Aorta (tissue), 5 donors: Measurements from ENCODE around the gene SYNGR4. TPM values are rescaled to one million over a fixed set of nuclear protein-coding genes. Genes with fewer than 3 reads are reported as not detected.
"Not testable (repeated sequence)": the region's sequence is repeated elsewhere in the genome, so short reads cannot be mapped to it uniquely, and the experiment has no call there.

Experiments
- ATAC-seq: fragments of 200-7000 bp; cut with Tn5 transposase; one replicate; pipeline ENCODE4 v1.9.1; 2022; ENCODE audit warnings: moderate library complexity; ENCODE audit not compliant: low FRiP score
- DNase-seq, 2 donors: peaks; one replicate each; pipeline ENCODE4 v3.0.0-alpha.2; 2020
- H3K27ac ChIP-seq, 2 donors: one replicate each; pipeline ENCODE4 v1.5.1; 2013; ENCODE audit warnings: low read length in 2 of 2, mild to moderate bottlenecking in 2 of 2, moderate library complexity in 2 of 2, control low read depth in 1 of 2, inconsistent platforms in 1 of 2, low read depth in 1 of 2
- H3K27me3 ChIP-seq, 2 donors: one replicate each; pipeline ENCODE4 v1.6.1; 2013; ENCODE audit warnings: control low read depth in 1 of 2, low read length in 1 of 2, mild to moderate bottlenecking in 1 of 2, moderate library complexity in 1 of 2; ENCODE audit not compliant: insufficient read depth in 2 of 2, control insufficient read depth in 1 of 2
- H3K36me3 ChIP-seq, 2 donors: one replicate each; pipeline ENCODE4 v1.6.1; 2013; ENCODE audit warnings: control low read depth in 1 of 2, low read length in 1 of 2, mild to moderate bottlenecking in 1 of 2; ENCODE audit not compliant: insufficient read depth in 2 of 2, control insufficient read depth in 1 of 2
- H3K4me1 ChIP-seq, 2 donors: one replicate each; pipeline ENCODE4 v1.6.1; 2013; ENCODE audit warnings: low read length in 2 of 2, control low read depth in 1 of 2, mild to moderate bottlenecking in 1 of 2, moderate library complexity in 1 of 2; ENCODE audit not compliant: insufficient read depth in 2 of 2, control insufficient read depth in 1 of 2
- H3K4me3 ChIP-seq, 2 donors: one replicate each; pipeline ENCODE4 v1.5.1; 2013; ENCODE audit warnings: low read length in 2 of 2, control low read depth in 1 of 2, mild to moderate bottlenecking in 1 of 2
- H3K9me3 ChIP-seq: one replicate; pipeline ENCODE4 v1.6.1; 2013; ENCODE audit warnings: mild to moderate bottlenecking, low read length; ENCODE audit not compliant: control insufficient read depth
- WGBS, 2 donors: extraction: QIAGEN DNeasy Blood & Tissue Kit; methylation state at CpG; one replicate each; pipeline ENCODE4 v1.1.7; 2013; 5-methylcytosine and 5-hydroxymethylcytosine counted together
- intact Hi-C, 2 donors: fragments of 100-400 bp; cut with DNase I; formaldehyde crosslinking; loops; one replicate each; pipeline versions ENCODE4 v1.14.2 to v1.15.0; 2022
- long read RNA-seq, 2 donors: library from polyadenylated mRNA; unstranded; transcript quantifications; one replicate each; pipeline ENCODE4 v2.0.0, GENCODE V29; 2020 to 2021
- polyA plus RNA-seq, 2 donors: library from polyadenylated mRNA; stranded (reverse); fragments of 200-250 nt; gene quantifications; one replicate each; pipeline ENCODE4 v1.2.3, GENCODE V29; 2013
- total RNA-seq, 2 donors: library from RNA; stranded (reverse); fragmentation: NEBNext Ultra II Directional; extraction: Animal tissue kit (Norgen Biotek cat#: 25700); gene quantifications; one replicate each; pipeline ENCODE4 v1.2.1, GENCODE V29; 2021
- donor health status: healthy with polysubstance abuse.
- donor health status: Bipolar disorder and iron deficiency.
- donor health status: DM: no; HTN: no; CAD: no.
- donor health status: DM: no; HTN: no; CAD: no.
- donor health status: DM: yes; HTN: yes; CAD: no.

SYNGR4 gene
- total RNA-seq (not detected), polyA plus RNA-seq (not detected)
- long read RNA-seq, donor 1, result 0 reads
- long read RNA-seq, donor 2, result 0 reads

GRCh38 chr19:48363810-48364597 lies at the start of gene SYNGR4, which contains the start of gene TMEM143:
Gene SYNGR4 (plus strand): TSS chr19:48364367. CDS start chr19:48365843, 1,476 bp downstream.
Gene TMEM143 (minus strand): TSS chr19:48363940. CDS start chr19:48363920, 20 bp downstream.
- Histone ChIP-seq H3K27me3 (no peaks in the 10 kb centered on the region), H3K4me1 (no peaks in the 10 kb centered on the region), H3K4me3 (peak within 1 kb of the TSS; percentile 19 to 51), H3K9me3 (no peaks in the 10 kb centered on the region), H3K27ac (peak within 1 kb of the TSS; percentile 46 to 71), H3K36me3 (no peaks in the 10 kb centered on the region)
- peak; percentile 99 for DNase-seq
- ATAC-seq, result peak; percentile 98
- intact Hi-C loops, result loop anchor here in 1 of 2 donors (5.0 kb wide), 1 partner anchor 42 kb away; a partner anchor contains a TSS
- 1% methylated on average over 54 to 59 of the region's 59 CpGs for WGBS, 2 donors

- 68 to 70% methylated on average over 7 of the region's 7 CpGs for WGBS, 2 donors
- DNase-seq (no peak), ATAC-seq (no peak)
Measured at GRCh38 chr19:48315712-48316111, 48.5 kb upstream of the SYNGR4 start.

GRCh38 chr19:48317708-48317960 lies 46.5 kb upstream of the SYNGR4 start:
- not testable (repeated sequence) for H3K27me3 ChIP-seq, ATAC-seq, H3K36me3 ChIP-seq, H3K4me1 ChIP-seq, DNase-seq, H3K27ac ChIP-seq, H3K4me3 ChIP-seq, H3K9me3 ChIP-seq
- intact Hi-C loops, result loop anchor here in 1 of 2 donors (10.0 kb wide), 1 partner anchor 267 kb away; no protein-coding TSS in a partner anchor
- 75 to 78% methylated on average over 9 of the region's 9 CpGs for WGBS, 2 donors

More at GRCh38 chr19:48315712-48316111, 48.5 kb upstream of the SYNGR4 start:
- intact Hi-C loops, result loop anchor here in 1 of 2 donors (10.0 kb wide), 1 partner anchor 269 kb away; no protein-coding TSS in a partner anchor
- Histone ChIP-seq H3K36me3 (no peaks in the 10 kb centered on the region), H3K27me3 (no peaks in the 10 kb centered on the region), H3K27ac (no peak overlapping the region), H3K4me1 (no peaks in the 10 kb centered on the region), H3K9me3 (no peaks in the 10 kb centered on the region), H3K4me3 (no peak overlapping the region)

- no peaks in the 10 kb centered on the region for H3K9me3 ChIP-seq
- DNase-seq (no peak), ATAC-seq (no peak)
- H3K4me1 ChIP-seq, result no peaks in the 10 kb centered on the region
- WGBS, 2 donors, result 95 to 99% methylated on average over 21 of the region's 21 CpGs
- intact Hi-C loops, result loop anchor here (2.0 to 10.0 kb wide), 2 partner anchors 16 to 266 kb away; no protein-coding TSS in a partner anchor
- no peak overlapping the region for H3K4me3 ChIP-seq
- H3K27me3 ChIP-seq, result no peaks in the 10 kb centered on the region
- H3K27ac ChIP-seq, result no peak overlapping the region
- H3K36me3 ChIP-seq, result no peaks in the 10 kb centered on the region
Measured at GRCh38 chr19:48318286-48318987, 45.7 kb upstream of the SYNGR4 start.

GRCh38 chr19:48319647-48320541 lies 44.3 kb upstream of the SYNGR4 start:
- intact Hi-C loops, result loop anchor here (2.0 to 10.0 kb wide), 5 partner anchors 15 to 265 kb away; partner anchors contain the start of genes GRIN2D (in 1 of the 2), GRWD1 (in 1 of the 2), KDELR1 (in 1 of the 2) and SYNGR4 (in 1 of the 2)
- Histone ChIP-seq H3K27me3 (no peaks in the 10 kb centered on the region), H3K4me3 (no peak overlapping the region), H3K36me3 (no peaks in the 10 kb centered on the region), H3K27ac (no peak overlapping the region), H3K9me3 (no peaks in the 10 kb centered on the region), H3K4me1 (no peaks in the 10 kb centered on the region)
- DNase-seq (peak; percentile 90 to 95), ATAC-seq (peak; percentile 68)
- 30 to 35% methylated on average over 16 of the region's 16 CpGs for WGBS, 2 donors

- no peaks in the 10 kb centered on the region for H3K36me3 ChIP-seq
- ATAC-seq, result peak; percentile 91
- peak overlapping the region; percentile 50 to 91 for H3K27ac ChIP-seq
- intact Hi-C loops, result loop anchor here in 1 of 2 donors (5.0 to 10.0 kb wide), 3 partner anchors 41 to 124 kb away; partner anchors contain the start of genes GRIN2D, GRWD1, KDELR1 and SYNGR4
- H3K4me3 ChIP-seq, result peak overlapping the region; percentile 17 to 62
- peak; percentile 98 to 99 for DNase-seq
- H3K9me3 ChIP-seq, result no peaks in the 10 kb centered on the region
- no peaks in the 10 kb centered on the region for H3K27me3 ChIP-seq
- H3K4me1 ChIP-seq, result no peaks in the 10 kb centered on the region
- 1% methylated on average over 16 to 22 of the region's 22 CpGs for WGBS, 2 donors
Measured at GRCh38 chr19:48321372-48321621, 42.9 kb upstream of the SYNGR4 start.

GRCh38 chr19:48321622-48322591 lies 42.3 kb upstream of the SYNGR4 start:
- ATAC-seq (peak; percentile 95), DNase-seq (peak; percentile 99 to 100)
- Histone ChIP-seq H3K27me3 (no peaks in the 10 kb centered on the region), H3K36me3 (no peaks in the 10 kb centered on the region), H3K27ac (peak overlapping the region; percentile 50 to 91), H3K4me3 (peak overlapping the region; percentile 17 to 62), H3K4me1 (no peaks in the 10 kb centered on the region), H3K9me3 (no peaks in the 10 kb centered on the region)
- 2 to 3% methylated on average over 41 to 63 of the region's 63 CpGs for WGBS, 2 donors
- intact Hi-C loops, result loop anchor here in 1 of 2 donors (5.0 to 10.0 kb wide), 3 partner anchors 40 to 123 kb away; partner anchors contain the start of genes GRIN2D, GRWD1, KDELR1 and SYNGR4
